Keratinocyte (primary cell): ENCODE measurements around the gene ADAMTS10. TPM values are rescaled to one million over a fixed set of nuclear protein-coding genes. Genes with fewer than 3 reads are reported as not detected.

Experiments
- DNase-seq: peaks from one replicate; pipeline ENCODE4 v3.0.0-alpha.2; 2011; ENCODE audit warnings: low read depth, missing footprints, low spot score
- FAIRE-seq: peaks from 2 replicates; lab custom pipeline; 2011; peaks lifted over from hg19 to GRCh38; lab: Jason Lieb, UNC
- H2AFZ ChIP-seq: 2 replicates; pipeline ENCODE4 v1.6.0; 2012; ENCODE audit warnings: low read length, control low read depth, inconsistent platforms; ENCODE audit not compliant: control insufficient read depth
- H3K27ac ChIP-seq: 2 replicates; pipeline ENCODE4 v1.5.1; 2011; ENCODE audit warnings: low read length; ENCODE audit not compliant: control insufficient read depth, insufficient read depth
- H3K27me3 ChIP-seq: 3 replicates; pipeline ENCODE4 v1.6.0; 2011; ENCODE audit warnings: low read length; ENCODE audit not compliant: control insufficient read depth, insufficient read depth; ENCODE audit errors: extremely low read depth
- H3K36me3 ChIP-seq, 2 experiments: 2 replicates in 1 of 2; 3 replicates in 1 of 2; pipeline ENCODE4 v1.5.1; 2011; ENCODE audit warnings: low read length in 2 of 2, mild to moderate bottlenecking in 1 of 2; ENCODE audit not compliant: control insufficient read depth in 2 of 2, insufficient read depth in 2 of 2; ENCODE audit errors: extremely low read depth in 1 of 2
- H3K4me1 ChIP-seq: 3 replicates; pipeline ENCODE4 v1.5.1; 2011; ENCODE audit warnings: low read length; ENCODE audit not compliant: control insufficient read depth, insufficient read depth; ENCODE audit errors: extremely low read depth
- H3K4me2 ChIP-seq: 3 replicates; pipeline ENCODE4 v1.6.0; 2011; ENCODE audit warnings: low read depth, low read length; ENCODE audit not compliant: control insufficient read depth, insufficient read depth; ENCODE audit errors: extremely low read depth
- H3K4me3 ChIP-seq, 3 experiments: fragments of 200-600 bp in 1 of 3; sonication (generic) in 1 of 3; 2 replicates in 2 of 3; 3 replicates in 1 of 3; pipeline ENCODE4 v1.5.1; 2011 to 2016; ENCODE audit warnings: low read length in 3 of 3, mild to moderate bottlenecking in 3 of 3, control low read depth in 2 of 3, inconsistent platforms in 1 of 3, low read depth in 1 of 3, mixed read lengths in 1 of 3, mixed run types in 1 of 3, moderate library complexity in 1 of 3; ENCODE audit not compliant: control insufficient read depth in 2 of 3, insufficient read depth in 2 of 3; ENCODE audit errors: extremely low read depth in 1 of 3
- H3K79me2 ChIP-seq: 2 replicates; pipeline ENCODE4 v1.6.0; 2012; ENCODE audit warnings: low read length; ENCODE audit not compliant: control insufficient read depth, insufficient read depth
- H3K9ac ChIP-seq: 3 replicates; pipeline ENCODE4 v1.6.0; 2011; ENCODE audit warnings: low read length; ENCODE audit not compliant: control insufficient read depth, insufficient read depth; ENCODE audit errors: extremely low read depth
- H3K9me1 ChIP-seq: 3 replicates; pipeline ENCODE4 v1.6.0; 2011; ENCODE audit warnings: low read length; ENCODE audit not compliant: control insufficient read depth, insufficient read depth; ENCODE audit errors: extremely low read depth
- H3K9me3 ChIP-seq: 2 replicates; pipeline ENCODE4 v1.5.1; 2012; ENCODE audit warnings: low read depth, low read length; ENCODE audit not compliant: control insufficient read depth
- H4K20me1 ChIP-seq: 3 replicates; pipeline ENCODE4 v1.6.0; 2011; ENCODE audit warnings: low read length; ENCODE audit not compliant: control insufficient read depth, insufficient read depth; ENCODE audit errors: extremely low read depth
- EZH2 ChIP-seq: IDR thresholded peaks from one replicate; pipeline ENCODE4 v1.6.1; 2012; ENCODE audit warnings: inconsistent platforms, mild to moderate bottlenecking, low read length, moderate library complexity
- dilution Hi-C: fragments of 300-500 bp; cut with MboI; formaldehyde crosslinking; loops from one replicate; pipeline ENCODE4 v1.7.0; 2020; ENCODE audit warnings: low sequenced_read_pairs; ENCODE audit not compliant: extremely low pct_ligation_motif_present
- polyA plus RNA-seq, 5 experiments: library from polyadenylated mRNA; depleted of rRNA in 3 of 5; stranded (reverse) in 3 of 5; stranded (forward) in 1 of 5; unstranded in 1 of 5; fragments of >200 nt; gene quantifications; 1 replicate in 1 of 5; 2 replicates in 3 of 5; 3 replicates in 1 of 5; pipeline versions ENCODE4 v1.2.1 to v1.2.3, GENCODE V29; 2011 to 2012; ENCODE audit warnings: missing spikeins in 2 of 5, low read depth in 1 of 5, low replicate concordance in 1 of 5
- TF ChIP-seq, protein P1 (sequence below), 3 experiments: IDR thresholded peaks in 1 of 3; conservative IDR thresholded peaks in 1 of 3; optimal IDR thresholded peaks in 1 of 3; 2 replicates in 2 of 3; 3 replicates in 1 of 3; pipeline versions ENCODE3 to v1.5.1; 2011; ENCODE audit warnings: low read length in 3 of 3, mild to moderate bottlenecking in 3 of 3, moderate library complexity in 2 of 3, control low read depth in 1 of 3, inconsistent platforms in 1 of 3; ENCODE audit not compliant: insufficient read depth in 2 of 3; ENCODE audit errors: extremely low read depth in 1 of 3

ADAMTS10 gene
- polyA plus RNA-seq, 1 donor (not counting 4 experiments of a cell fraction or from before 2014, with no cell fraction given): not detected

GRCh38 chr19:8544168-8544567 is 66.3 kb downstream of the ADAMTS10 start:
- dilution Hi-C loops: no loop called here
- no peak for FAIRE-seq
- no peak for TF ChIP-seq EZH2

DNA sequence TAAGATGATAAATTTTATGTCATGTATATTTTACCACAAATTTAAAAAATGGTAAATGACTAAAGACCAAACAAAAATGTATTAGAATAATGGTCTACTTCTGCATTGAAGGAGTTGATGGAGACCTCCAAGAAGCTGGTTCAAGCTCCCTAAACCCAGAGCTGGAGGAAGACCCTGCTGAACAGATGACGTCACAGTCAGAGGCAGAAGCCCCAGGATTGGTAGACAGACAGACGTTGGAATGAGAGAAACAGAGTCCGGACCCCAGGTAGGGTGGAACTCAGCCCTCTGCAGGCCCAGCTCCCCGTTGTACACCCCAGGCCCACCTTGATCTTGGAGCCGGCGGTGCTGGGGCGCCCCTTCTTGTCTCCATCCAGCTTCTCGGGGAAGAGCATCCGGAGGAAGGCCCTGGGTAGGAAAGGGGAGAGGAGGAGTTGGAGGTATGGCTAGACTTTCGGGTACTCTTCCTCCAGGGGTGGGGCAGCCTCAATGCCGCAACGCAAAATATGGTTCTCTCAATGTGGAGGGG is 70.8 kb downstream of the ADAMTS10 start:
- FAIRE-seq (no peak), DNase-seq (no peak)
- Histone ChIP-seq H3K9ac (no peak overlapping the region), H4K20me1 (no peaks in the 10 kb centered on the region), H3K27me3 (no peaks in the 10 kb centered on the region), H3K79me2 (no peaks in the 10 kb centered on the region), H3K27ac (no peak overlapping the region), H3K9me3 (no peaks in the 10 kb centered on the region), H3K4me1 (no peaks in the 10 kb centered on the region), H2AFZ (no peak overlapping the region), H3K4me2 (no peak overlapping the region), H3K9me1 (no peaks in the 10 kb centered on the region), H3K36me3 (no peaks in the 10 kb centered on the region), H3K4me3 (no peak overlapping the region)
- dilution Hi-C loops: no loop called here
- no peak for TF ChIP-seq EZH2
- TF ChIP-seq, protein P1, sequence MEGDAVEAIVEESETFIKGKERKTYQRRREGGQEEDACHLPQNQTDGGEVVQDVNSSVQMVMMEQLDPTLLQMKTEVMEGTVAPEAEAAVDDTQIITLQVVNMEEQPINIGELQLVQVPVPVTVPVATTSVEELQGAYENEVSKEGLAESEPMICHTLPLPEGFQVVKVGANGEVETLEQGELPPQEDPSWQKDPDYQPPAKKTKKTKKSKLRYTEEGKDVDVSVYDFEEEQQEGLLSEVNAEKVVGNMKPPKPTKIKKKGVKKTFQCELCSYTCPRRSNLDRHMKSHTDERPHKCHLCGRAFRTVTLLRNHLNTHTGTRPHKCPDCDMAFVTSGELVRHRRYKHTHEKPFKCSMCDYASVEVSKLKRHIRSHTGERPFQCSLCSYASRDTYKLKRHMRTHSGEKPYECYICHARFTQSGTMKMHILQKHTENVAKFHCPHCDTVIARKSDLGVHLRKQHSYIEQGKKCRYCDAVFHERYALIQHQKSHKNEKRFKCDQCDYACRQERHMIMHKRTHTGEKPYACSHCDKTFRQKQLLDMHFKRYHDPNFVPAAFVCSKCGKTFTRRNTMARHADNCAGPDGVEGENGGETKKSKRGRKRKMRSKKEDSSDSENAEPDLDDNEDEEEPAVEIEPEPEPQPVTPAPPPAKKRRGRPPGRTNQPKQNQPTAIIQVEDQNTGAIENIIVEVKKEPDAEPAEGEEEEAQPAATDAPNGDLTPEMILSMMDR (optimal IDR thresholded peaks at IDR 0.05 in 1 of 3, IDR thresholded peaks at IDR 0.05 in 1 of 3, conservative IDR thresholded peaks at IDR 0.05 in 1 of 3; ENCODE audit: extremely low read depth in 1 of 3, insufficient read depth in 2 of 3, low read length in 3 of 3): no peak

More at GRCh38 chr19:8544168-8544567, 66.3 kb downstream of the ADAMTS10 start:
- H3K9ac ChIP-seq: no peak overlapping the region
- no peaks in the 10 kb centered on the region for H3K4me1 ChIP-seq
- no peaks in the 10 kb centered on the region for H3K36me3 ChIP-seq
- no peaks in the 10 kb centered on the region for H3K9me3 ChIP-seq
- H3K9me1 ChIP-seq: no peaks in the 10 kb centered on the region
- no peak overlapping the region for H2AFZ ChIP-seq
- no peaks in the 10 kb centered on the region for H3K27me3 ChIP-seq
- no peaks in the 10 kb centered on the region for H4K20me1 ChIP-seq
- no peak overlapping the region for H3K4me3 ChIP-seq
- no peak for DNase-seq
- no peak overlapping the region for H3K4me2 ChIP-seq
- no peaks in the 10 kb centered on the region for H3K79me2 ChIP-seq
- no peak overlapping the region for H3K27ac ChIP-seq

- Histone ChIP-seq H3K4me1 (no peaks in the 10 kb centered on the region), H3K9ac (no peak overlapping the region), H3K27ac (no peak overlapping the region), H3K4me3 (no peak overlapping the region), H2AFZ (no peak overlapping the region), H3K9me3 (no peaks in the 10 kb centered on the region), H3K27me3 (no peaks in the 10 kb centered on the region), H3K36me3 (no peaks in the 10 kb centered on the region), H3K9me1 (no peaks in the 10 kb centered on the region), H3K4me2 (no peak overlapping the region), H4K20me1 (no peaks in the 10 kb centered on the region), H3K79me2 (no peaks in the 10 kb centered on the region)
- TF ChIP-seq EZH2: no peak
- TF ChIP-seq, protein P1 (optimal IDR thresholded peaks at IDR 0.05 in 1 of 3, IDR thresholded peaks at IDR 0.05 in 1 of 3, conservative IDR thresholded peaks at IDR 0.05 in 1 of 3; ENCODE audit: extremely low read depth in 1 of 3, insufficient read depth in 2 of 3, low read length in 3 of 3): no peak
- no peak for DNase-seq
- dilution Hi-C loops: no loop called here
- no peak for FAIRE-seq
These were observed 73.4 kb downstream of the ADAMTS10 start for GRCh38 chr19:8537099-8537498.
